ENCODE results near the gene PLA2G4E. TPM values are rescaled to one million over a fixed set of nuclear protein-coding genes. Genes with fewer than 3 reads are reported as not detected.
A peak's percentile ranks its signal among the peaks of the same experiment; 100 is the strongest.

The PLA2G4E gene
- total and polyA plus RNA-seq, 2 experiments from 2014 or later: not detected

GRCh38 chr15:41944313-41944940, 76.4 kb downstream of the PLA2G4E start:
- Histone ChIP-seq H2AFZ (no peak overlapping the region), H3K36me3 (ENCODE audit: insufficient read depth) (no peaks in the 10 kb centered on the region; the same call in 1 of the 2 replicates), H3K9me2 (ENCODE audit: insufficient read depth) (no peaks in the 10 kb centered on the region), H3F3A (replicated peaks; ENCODE audit: low read depth) (no peaks in the 10 kb centered on the region), H3K4me2 (no peak overlapping the region), H4K20me1 (replicated peaks; ENCODE audit: insufficient read depth) (peaks cover 7% of the 10 kb centered on the region; the same call in 1 of the 2 replicates), H3K4me1 (ENCODE audit: insufficient read depth) (no peaks in the 10 kb centered on the region; the same call in 1 of the 2 replicates), H3K79me2 (replicated peaks; ENCODE audit: insufficient read depth) (peaks cover 7% of the 10 kb centered on the region), H3K27ac (ENCODE audit: low read depth) (no peak overlapping the region; the same call in 1 of the 2 replicates), H3K4me3 (no peak overlapping the region), H3K27me3 (ENCODE audit: insufficient read depth) (no peaks in the 10 kb centered on the region)
- peaks cover 1% of the 10 kb centered on the region for H3K27me3 Mint-ChIP-seq (ENCODE audit: insufficient read depth, low read depth, poor library complexity)
- no peak overlapping the region for H3K4me3 Mint-ChIP-seq
- peak overlapping the region; percentile 60; the same call in 1 of the 2 replicates for H3K27ac Mint-ChIP-seq
- H3K4me1 Mint-ChIP-seq: peaks cover 15% of the 10 kb centered on the region; the same call in 2 of the 3 replicates
- peaks cover 19% of the 10 kb centered on the region for H3K36me3 Mint-ChIP-seq (ENCODE audit: low read depth)
- ATAC-seq (no peak), DNase-seq (ENCODE audit: low spot score) (no peak)
- no peaks in the 10 kb centered on the region for H3K9me3 Mint-ChIP-seq
- TF ChIP-seq CREB1 (CRISPR knock-in tag; IDR thresholded peaks at IDR 0.05; ENCODE audit: low read depth) (no peak), POLR2AphosphoS5 (IDR thresholded peaks at IDR 0.05; ENCODE audit: low read depth) (no peak), CTCF (conservative IDR thresholded peaks at IDR 0.05; ENCODE audit: low read depth in 2 of 2) (no peak), STAT1 (IDR thresholded peaks at IDR 0.05; ENCODE audit: unreplicated experiment) (no peak), ZNF331 (CRISPR knock-in tag; IDR thresholded peaks at IDR 0.05; ENCODE audit: low read depth) (no peak), EZH2 (IDR thresholded peaks at IDR 0.05; ENCODE audit: low read depth, unreplicated experiment) (no peak), JUNB (IDR thresholded peaks at IDR 0.05; ENCODE audit: unreplicated experiment) (no peak), ZNF114 (CRISPR knock-in tag; IDR thresholded peaks at IDR 0.05) (no peak), REST (IDR thresholded peaks at IDR 0.05; ENCODE audit: unreplicated experiment) (no peak), NANOG (IDR thresholded peaks at IDR 0.05; ENCODE audit: borderline replicate concordance) (no peak), EZH2phosphoT487 (IDR thresholded peaks at IDR 0.05; ENCODE audit: unreplicated experiment) (no peak)
- TF ChIP-seq, protein P1, sequence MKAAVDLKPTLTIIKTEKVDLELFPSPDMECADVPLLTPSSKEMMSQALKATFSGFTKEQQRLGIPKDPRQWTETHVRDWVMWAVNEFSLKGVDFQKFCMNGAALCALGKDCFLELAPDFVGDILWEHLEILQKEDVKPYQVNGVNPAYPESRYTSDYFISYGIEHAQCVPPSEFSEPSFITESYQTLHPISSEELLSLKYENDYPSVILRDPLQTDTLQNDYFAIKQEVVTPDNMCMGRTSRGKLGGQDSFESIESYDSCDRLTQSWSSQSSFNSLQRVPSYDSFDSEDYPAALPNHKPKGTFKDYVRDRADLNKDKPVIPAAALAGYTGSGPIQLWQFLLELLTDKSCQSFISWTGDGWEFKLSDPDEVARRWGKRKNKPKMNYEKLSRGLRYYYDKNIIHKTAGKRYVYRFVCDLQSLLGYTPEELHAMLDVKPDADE (IDR thresholded peaks at IDR 0.05): no peak
- TF ChIP-seq, protein P2, sequence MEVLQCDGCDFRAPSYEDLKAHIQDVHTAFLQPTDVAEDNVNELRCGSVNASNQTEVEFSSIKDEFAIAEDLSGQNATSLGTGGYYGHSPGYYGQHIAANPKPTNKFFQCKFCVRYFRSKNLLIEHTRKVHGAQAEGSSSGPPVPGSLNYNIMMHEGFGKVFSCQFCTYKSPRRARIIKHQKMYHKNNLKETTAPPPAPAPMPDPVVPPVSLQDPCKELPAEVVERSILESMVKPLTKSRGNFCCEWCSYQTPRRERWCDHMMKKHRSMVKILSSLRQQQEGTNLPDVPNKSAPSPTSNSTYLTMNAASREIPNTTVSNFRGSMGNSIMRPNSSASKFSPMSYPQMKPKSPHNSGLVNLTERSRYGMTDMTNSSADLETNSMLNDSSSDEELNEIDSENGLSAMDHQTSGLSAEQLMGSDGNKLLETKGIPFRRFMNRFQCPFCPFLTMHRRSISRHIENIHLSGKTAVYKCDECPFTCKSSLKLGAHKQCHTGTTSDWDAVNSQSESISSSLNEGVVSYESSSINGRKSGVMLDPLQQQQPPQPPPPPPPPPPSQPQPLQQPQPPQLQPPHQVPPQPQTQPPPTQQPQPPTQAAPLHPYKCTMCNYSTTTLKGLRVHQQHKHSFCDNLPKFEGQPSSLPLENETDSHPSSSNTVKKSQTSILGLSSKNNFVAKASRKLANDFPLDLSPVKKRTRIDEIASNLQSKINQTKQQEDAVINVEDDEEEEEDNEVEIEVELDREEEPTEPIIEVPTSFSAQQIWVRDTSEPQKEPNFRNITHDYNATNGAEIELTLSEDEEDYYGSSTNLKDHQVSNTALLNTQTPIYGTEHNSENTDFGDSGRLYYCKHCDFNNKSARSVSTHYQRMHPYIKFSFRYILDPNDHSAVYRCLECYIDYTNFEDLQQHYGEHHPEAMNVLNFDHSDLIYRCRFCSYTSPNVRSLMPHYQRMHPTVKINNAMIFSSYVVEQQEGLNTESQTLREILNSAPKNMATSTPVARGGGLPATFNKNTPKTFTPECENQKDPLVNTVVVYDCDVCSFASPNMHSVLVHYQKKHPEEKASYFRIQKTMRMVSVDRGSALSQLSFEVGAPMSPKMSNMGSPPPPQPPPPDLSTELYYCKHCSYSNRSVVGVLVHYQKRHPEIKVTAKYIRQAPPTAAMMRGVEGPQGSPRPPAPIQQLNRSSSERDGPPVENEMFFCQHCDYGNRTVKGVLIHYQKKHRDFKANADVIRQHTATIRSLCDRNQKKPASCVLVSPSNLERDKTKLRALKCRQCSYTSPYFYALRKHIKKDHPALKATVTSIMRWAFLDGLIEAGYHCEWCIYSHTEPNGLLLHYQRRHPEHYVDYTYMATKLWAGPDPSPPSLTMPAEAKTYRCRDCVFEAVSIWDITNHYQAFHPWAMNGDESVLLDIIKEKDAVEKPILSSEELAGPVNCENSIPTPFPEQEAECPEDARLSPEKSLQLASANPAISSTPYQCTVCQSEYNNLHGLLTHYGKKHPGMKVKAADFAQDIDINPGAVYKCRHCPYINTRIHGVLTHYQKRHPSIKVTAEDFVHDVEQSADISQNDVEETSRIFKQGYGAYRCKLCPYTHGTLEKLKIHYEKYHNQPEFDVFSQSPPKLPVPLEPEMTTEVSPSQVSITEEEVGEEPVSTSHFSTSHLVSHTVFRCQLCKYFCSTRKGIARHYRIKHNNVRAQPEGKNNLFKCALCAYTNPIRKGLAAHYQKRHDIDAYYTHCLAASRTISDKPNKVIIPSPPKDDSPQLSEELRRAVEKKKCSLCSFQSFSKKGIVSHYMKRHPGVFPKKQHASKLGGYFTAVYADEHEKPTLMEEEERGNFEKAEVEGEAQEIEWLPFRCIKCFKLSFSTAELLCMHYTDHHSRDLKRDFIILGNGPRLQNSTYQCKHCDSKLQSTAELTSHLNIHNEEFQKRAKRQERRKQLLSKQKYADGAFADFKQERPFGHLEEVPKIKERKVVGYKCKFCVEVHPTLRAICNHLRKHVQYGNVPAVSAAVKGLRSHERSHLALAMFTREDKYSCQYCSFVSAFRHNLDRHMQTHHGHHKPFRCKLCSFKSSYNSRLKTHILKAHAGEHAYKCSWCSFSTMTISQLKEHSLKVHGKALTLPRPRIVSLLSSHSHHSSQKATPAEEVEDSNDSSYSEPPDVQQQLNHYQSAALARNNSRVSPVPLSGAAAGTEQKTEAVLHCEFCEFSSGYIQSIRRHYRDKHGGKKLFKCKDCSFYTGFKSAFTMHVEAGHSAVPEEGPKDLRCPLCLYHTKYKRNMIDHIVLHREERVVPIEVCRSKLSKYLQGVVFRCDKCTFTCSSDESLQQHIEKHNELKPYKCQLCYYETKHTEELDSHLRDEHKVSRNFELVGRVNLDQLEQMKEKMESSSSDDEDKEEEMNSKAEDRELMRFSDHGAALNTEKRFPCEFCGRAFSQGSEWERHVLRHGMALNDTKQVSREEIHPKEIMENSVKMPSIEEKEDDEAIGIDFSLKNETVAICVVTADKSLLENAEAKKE (CRISPR knock-in tag; IDR thresholded peaks at IDR 0.05): no peak
